Tongue (tissue), 3 donors: ENCODE data around the gene HMGA1. TPM values are rescaled to one million over a fixed set of nuclear protein-coding genes. Genes with fewer than 3 reads are reported as not detected.

ENCODE experiments used
- DNase-seq: peaks from one replicate; pipeline ENCODE4 v3.0.0-alpha.2; 2015
- small RNA-seq: library from RNA; depleted of rRNA; stranded (forward); fragments of <200 nt; gene quantifications from one replicate; pipeline ENCODE3, GENCODE V24; 2014; ENCODE audit warnings: low replicate concordance
- total RNA-seq: library from RNA; depleted of rRNA; stranded (reverse); fragments of >200 nt; gene quantifications from one replicate; pipeline ENCODE4 v1.2.3, GENCODE V29; 2014

Gene HMGA1
- total RNA-seq, 1 donor from 2014 or later, result 30.4 TPM

DNA sequence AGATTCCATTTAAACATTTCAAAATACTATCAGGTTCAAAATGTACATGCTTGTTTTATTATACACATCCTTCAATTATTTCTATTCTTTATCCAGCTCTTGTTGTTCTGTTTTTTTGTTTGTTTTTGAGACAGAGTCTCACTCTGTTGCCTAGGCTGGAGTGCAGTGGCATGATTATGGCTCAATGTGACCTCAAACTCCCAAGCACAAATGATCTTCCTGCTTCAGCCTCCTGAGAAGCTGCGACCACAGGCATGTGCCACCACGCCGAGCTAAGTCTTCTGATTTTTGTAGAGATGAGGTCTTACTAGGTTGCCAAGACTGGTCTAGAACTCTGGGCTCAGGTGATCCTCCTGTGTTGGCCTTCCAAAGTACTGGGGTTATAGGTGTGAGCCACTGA lies 56.3 kb downstream of the HMGA1 start:
- DNase-seq, result no peak

DNA sequence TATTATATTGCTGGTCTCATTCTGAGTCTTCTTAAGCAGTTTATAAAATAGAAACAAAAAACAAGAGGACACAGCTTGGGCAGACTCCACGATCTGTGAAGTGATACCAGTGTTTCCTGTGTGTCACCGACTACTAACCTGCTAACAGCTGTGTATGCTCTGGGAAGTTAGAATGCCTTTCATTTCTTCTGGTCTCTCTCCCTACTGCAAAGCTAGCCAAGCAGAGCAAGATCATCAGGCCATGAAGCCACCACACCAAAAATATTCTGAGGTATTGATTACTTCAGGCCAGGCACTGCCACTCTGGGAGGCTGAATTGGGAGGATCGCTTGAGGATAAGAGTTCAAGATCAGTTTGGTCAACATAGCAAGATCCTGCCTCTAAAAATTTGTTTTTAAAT lies 59.0 kb downstream of the HMGA1 start:
- no peak for DNase-seq

Small RNA genes lying within 50 kb of the gene (small RNA-seq; reads per million reads assigned to genes)
- not detected for gene MIR6835

Other genes starting within 250 kb of the HMGA1 start
- gene GRM4, start 90.8 kb upstream of the HMGA1 start, total RNA-seq, result 0.51 TPM
- 5.2 TPM for gene SMIM29, start 12.1 kb downstream of the HMGA1 start, total RNA-seq
- gene NUDT3, start 155.8 kb downstream of the HMGA1 start, total RNA-seq, result 65.0 TPM
- gene RPS10, start 189.2 kb downstream of the HMGA1 start, total RNA-seq, result 1,790 TPM
- gene PACSIN1, start 229.2 kb downstream of the HMGA1 start, total RNA-seq, result 0.10 TPM